ENCODE measurements around the gene NFE2L1. TPM values are rescaled to one million over a fixed set of nuclear protein-coding genes. Genes with fewer than 3 reads are reported as not detected.
A peak's percentile ranks its signal among the peaks of the same experiment; 100 is the strongest.
"Not testable (repeated sequence)": the region's sequence is repeated elsewhere in the genome, so short reads cannot be mapped to it uniquely, and the experiment has no call there.

The NFE2L1 gene
- total and polyA plus RNA-seq, 2 experiments from 2014 or later, result 42.4 to 86.4 TPM

DNA sequence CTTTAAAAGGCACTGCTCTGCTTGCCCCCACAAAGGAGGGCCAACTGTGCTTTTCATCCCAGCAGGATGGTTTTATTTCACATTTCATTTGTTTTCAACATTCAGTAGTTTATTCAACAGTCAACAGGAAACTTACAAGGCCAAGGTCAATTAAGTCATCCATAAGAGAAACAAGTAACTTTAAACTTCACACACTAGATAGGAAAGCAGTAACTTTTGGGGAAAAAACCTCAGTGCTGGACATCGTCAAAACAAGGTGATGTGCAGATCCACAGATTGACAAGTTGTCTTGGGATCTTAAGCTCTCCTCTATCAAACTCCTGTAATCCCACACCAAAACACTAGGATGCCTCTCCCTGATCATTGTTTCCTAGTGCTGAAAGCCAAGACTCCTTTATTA is 18.5 kb downstream of the NFE2L1 start:
- Histone ChIP-seq H2AFZ (no peak overlapping the region), H3K27ac (no peak overlapping the region), H3K9me3 (ENCODE audit: low read depth) (no peaks in the 10 kb centered on the region), H3K9me2 (replicated peaks; ENCODE audit: insufficient read depth) (no peaks in the 10 kb centered on the region), H3K27me3 (no peaks in the 10 kb centered on the region), H4K20me1 (ENCODE audit: insufficient read depth, poor library complexity, severe bottlenecking) (no peaks in the 10 kb centered on the region), H3K4me3 (no peak overlapping the region), H3K36me3 (replicated peaks; ENCODE audit: insufficient read depth, low read depth) (no peaks in the 10 kb centered on the region), H3K4me2 (no peak overlapping the region), H3K4me1 (ENCODE audit: insufficient read depth) (peaks cover 4% of the 10 kb centered on the region), H3K79me2 (peaks cover 3% of the 10 kb centered on the region)
- TF ChIP-seq EZH2phosphoT487 (IDR thresholded peaks at IDR 0.05; ENCODE audit: low read depth, severe bottlenecking, unreplicated experiment), result no peak
- TF ChIP-seq, protein P1, sequence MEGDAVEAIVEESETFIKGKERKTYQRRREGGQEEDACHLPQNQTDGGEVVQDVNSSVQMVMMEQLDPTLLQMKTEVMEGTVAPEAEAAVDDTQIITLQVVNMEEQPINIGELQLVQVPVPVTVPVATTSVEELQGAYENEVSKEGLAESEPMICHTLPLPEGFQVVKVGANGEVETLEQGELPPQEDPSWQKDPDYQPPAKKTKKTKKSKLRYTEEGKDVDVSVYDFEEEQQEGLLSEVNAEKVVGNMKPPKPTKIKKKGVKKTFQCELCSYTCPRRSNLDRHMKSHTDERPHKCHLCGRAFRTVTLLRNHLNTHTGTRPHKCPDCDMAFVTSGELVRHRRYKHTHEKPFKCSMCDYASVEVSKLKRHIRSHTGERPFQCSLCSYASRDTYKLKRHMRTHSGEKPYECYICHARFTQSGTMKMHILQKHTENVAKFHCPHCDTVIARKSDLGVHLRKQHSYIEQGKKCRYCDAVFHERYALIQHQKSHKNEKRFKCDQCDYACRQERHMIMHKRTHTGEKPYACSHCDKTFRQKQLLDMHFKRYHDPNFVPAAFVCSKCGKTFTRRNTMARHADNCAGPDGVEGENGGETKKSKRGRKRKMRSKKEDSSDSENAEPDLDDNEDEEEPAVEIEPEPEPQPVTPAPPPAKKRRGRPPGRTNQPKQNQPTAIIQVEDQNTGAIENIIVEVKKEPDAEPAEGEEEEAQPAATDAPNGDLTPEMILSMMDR (IDR thresholded peaks at IDR 0.05; ENCODE audit: poor library complexity), result no peak
- TF ChIP-seq EZH2 (IDR thresholded peaks at IDR 0.05; ENCODE audit: borderline replicate concordance), result no peak
- WGBS (ENCODE audit: low lambda C conversion rate, missing lambda C conversion rate), result 100% methylated on average over 1 of the region's 1 CpG
- no peak for DNase-seq (ENCODE audit: low spot score)

DNA sequence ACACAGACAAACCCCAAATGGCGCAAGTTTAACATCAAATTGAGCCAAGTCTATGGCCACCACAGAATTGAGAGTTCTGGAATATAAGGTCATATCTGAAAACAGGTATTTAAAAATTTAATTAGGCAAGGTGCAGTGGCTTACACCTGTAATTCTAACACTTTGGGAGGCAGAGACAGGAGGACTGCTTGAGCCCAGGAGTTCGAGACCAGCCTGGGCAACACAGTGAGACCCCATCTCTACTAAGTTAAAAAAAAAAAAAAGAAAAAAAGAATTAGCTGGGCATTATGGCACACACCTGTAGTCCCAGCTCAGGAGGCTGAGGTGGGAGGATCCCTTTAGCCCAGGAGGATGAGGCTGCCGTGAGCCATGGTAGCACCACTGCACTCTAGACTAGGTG is 19.1 kb downstream of the NFE2L1 start:
- H3K4me1 ChIP-seq (ENCODE audit: insufficient read depth), result peaks cover 4% of the 10 kb centered on the region
- H2AFZ ChIP-seq, result no peak overlapping the region
- H4K20me1 ChIP-seq (ENCODE audit: insufficient read depth, poor library complexity, severe bottlenecking), result no peaks in the 10 kb centered on the region
- no peak for TF ChIP-seq EZH2phosphoT487 (IDR thresholded peaks at IDR 0.05; ENCODE audit: low read depth, severe bottlenecking, unreplicated experiment)
- TF ChIP-seq, protein P1 (IDR thresholded peaks at IDR 0.05; ENCODE audit: poor library complexity), result no peak
- TF ChIP-seq EZH2 (IDR thresholded peaks at IDR 0.05; ENCODE audit: borderline replicate concordance), result no peak
- no peak overlapping the region for H3K27ac ChIP-seq
- H3K36me3 ChIP-seq (replicated peaks; ENCODE audit: insufficient read depth, low read depth), result no peaks in the 10 kb centered on the region
- no peaks in the 10 kb centered on the region for H3K9me2 ChIP-seq (replicated peaks; ENCODE audit: insufficient read depth)
- H3K4me3 ChIP-seq, result no peak overlapping the region
- no peak overlapping the region for H3K4me2 ChIP-seq
- 100% methylated on average over 3 of the region's 3 CpGs for WGBS (ENCODE audit: low lambda C conversion rate, missing lambda C conversion rate)
- H3K27me3 ChIP-seq, result no peaks in the 10 kb centered on the region
- no peaks in the 10 kb centered on the region for H3K9me3 ChIP-seq (ENCODE audit: low read depth)
- DNase-seq (ENCODE audit: low spot score), result no peak
- H3K79me2 ChIP-seq, result peaks cover 3% of the 10 kb centered on the region

DNA sequence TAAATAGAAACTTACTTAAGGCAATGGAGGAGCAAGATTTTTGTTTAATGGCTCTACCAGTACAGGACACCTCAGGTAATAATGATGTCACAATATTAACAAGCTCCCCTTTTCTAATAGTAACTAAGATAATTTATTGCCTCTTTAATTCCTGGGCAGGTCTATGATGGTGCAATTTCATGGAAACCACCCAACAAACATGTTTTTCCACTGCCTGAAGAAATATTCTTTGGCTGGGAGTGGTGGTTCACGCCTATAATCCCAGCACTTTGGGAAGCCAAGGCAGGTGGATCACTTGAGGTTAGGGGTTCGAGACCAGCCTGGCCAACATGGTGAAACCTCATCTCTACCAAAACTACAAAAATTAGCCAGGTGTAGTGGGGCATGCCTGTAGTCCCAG is 19.6 kb downstream of the NFE2L1 start:
- not testable (repeated sequence) for H3K4me3 ChIP-seq; H3K79me2 ChIP-seq; H3K9me2 ChIP-seq (replicated peaks; ENCODE audit: insufficient read depth); H3K4me1 ChIP-seq (ENCODE audit: insufficient read depth); H4K20me1 ChIP-seq (ENCODE audit: insufficient read depth, poor library complexity, severe bottlenecking); H3K9me3 ChIP-seq (ENCODE audit: low read depth); H3K36me3 ChIP-seq (replicated peaks; ENCODE audit: insufficient read depth, low read depth); H3K27me3 ChIP-seq; H3K4me2 ChIP-seq; H2AFZ ChIP-seq; DNase-seq (ENCODE audit: low spot score)
- H3K27ac ChIP-seq, result peak overlapping the region; percentile 7
- 86% methylated on average over 2 of the region's 2 CpGs for WGBS (ENCODE audit: low lambda C conversion rate, missing lambda C conversion rate)

DNA sequence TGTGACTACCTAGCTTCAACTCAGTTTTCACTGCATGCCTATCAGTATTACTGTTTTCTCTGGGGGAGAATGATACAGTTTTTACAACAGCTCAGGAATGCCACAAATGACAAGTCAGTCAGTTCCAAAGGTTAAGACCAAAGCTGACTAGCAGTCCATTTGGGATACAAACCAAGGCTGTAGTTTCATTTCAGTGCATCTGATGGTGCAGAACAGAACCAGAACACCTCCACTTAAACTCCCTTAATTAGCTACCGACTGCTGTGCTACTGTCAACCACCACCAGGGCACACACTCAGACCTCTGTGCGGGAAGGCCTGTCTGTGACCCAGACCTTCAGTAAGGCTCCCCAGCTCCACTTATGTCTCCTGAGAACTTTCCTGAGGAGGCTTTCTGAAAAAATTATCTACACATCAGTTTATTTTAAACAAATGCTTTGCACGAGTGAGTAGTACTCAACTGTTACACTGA is 20.4 kb downstream of the NFE2L1 start:
- peak overlapping the region; percentile 42 for H3K4me2 ChIP-seq
- TF ChIP-seq, protein P1 (IDR thresholded peaks at IDR 0.05; ENCODE audit: poor library complexity), result peak; percentile 24
- no peak for TF ChIP-seq EZH2phosphoT487 (IDR thresholded peaks at IDR 0.05; ENCODE audit: low read depth, severe bottlenecking, unreplicated experiment)
- 62% methylated on average over 3 of the region's 3 CpGs for WGBS (ENCODE audit: low lambda C conversion rate, missing lambda C conversion rate)
- peaks cover 4% of the 10 kb centered on the region for H3K4me1 ChIP-seq (ENCODE audit: insufficient read depth)
- H3K79me2 ChIP-seq, result peaks cover 3% of the 10 kb centered on the region
- no peak overlapping the region for H2AFZ ChIP-seq
- no peaks in the 10 kb centered on the region for H3K36me3 ChIP-seq (replicated peaks; ENCODE audit: insufficient read depth, low read depth)
- H3K4me3 ChIP-seq, result no peak overlapping the region
- H3K9me3 ChIP-seq (ENCODE audit: low read depth), result no peaks in the 10 kb centered on the region
- no peaks in the 10 kb centered on the region for H4K20me1 ChIP-seq (ENCODE audit: insufficient read depth, poor library complexity, severe bottlenecking)
- no peaks in the 10 kb centered on the region for H3K27me3 ChIP-seq
- peak overlapping the region; percentile 53 for H3K27ac ChIP-seq
- peak; percentile 46 for DNase-seq (ENCODE audit: low spot score)
- no peaks in the 10 kb centered on the region for H3K9me2 ChIP-seq (replicated peaks; ENCODE audit: insufficient read depth)

All from hepatocyte (in vitro differentiated cells).